ENCODE data around the gene CCR2. TPM values are rescaled to one million over a fixed set of nuclear protein-coding genes. Genes with fewer than 3 reads are reported as not detected.

The CCR2 gene
- total RNA-seq, 1 donor from 2014 or later: 15.8 TPM

DNA sequence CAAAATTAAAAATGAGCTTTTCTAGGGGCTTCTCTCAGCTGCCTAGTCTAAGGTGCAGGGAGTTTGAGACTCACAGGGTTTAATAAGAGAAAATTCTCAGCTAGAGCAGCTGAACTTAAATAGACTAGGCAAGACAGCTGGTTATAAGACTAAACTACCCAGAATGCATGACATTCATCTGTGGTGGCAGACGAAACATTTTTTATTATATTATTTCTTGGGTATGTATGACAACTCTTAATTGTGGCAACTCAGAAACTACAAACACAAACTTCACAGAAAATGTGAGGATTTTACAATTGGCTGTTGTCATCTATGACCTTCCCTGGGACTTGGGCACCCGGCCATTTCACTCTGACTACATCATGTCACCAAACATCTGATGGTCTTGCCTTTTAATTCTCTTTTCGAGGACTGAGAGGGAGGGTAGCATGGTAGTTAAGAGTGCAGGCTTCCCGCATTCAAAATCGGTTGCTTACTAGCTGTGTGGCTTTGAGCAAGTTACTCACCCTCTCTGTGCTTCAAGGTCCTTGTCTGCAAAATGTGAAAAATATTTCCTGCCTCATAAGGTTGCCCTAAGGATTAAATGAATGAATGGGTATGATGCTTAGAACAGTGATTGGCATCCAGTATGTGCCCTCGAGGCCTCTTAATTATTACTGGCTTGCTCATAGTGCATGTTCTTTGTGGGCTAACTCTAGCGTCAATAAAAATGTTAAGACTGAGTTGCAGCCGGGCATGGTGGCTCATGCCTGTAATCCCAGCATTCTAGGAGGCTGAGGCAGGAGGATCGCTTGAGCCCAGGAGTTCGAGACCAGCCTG, 17.8 kb downstream of the CCR2 start:
- TF ChIP-seq, protein P1, sequence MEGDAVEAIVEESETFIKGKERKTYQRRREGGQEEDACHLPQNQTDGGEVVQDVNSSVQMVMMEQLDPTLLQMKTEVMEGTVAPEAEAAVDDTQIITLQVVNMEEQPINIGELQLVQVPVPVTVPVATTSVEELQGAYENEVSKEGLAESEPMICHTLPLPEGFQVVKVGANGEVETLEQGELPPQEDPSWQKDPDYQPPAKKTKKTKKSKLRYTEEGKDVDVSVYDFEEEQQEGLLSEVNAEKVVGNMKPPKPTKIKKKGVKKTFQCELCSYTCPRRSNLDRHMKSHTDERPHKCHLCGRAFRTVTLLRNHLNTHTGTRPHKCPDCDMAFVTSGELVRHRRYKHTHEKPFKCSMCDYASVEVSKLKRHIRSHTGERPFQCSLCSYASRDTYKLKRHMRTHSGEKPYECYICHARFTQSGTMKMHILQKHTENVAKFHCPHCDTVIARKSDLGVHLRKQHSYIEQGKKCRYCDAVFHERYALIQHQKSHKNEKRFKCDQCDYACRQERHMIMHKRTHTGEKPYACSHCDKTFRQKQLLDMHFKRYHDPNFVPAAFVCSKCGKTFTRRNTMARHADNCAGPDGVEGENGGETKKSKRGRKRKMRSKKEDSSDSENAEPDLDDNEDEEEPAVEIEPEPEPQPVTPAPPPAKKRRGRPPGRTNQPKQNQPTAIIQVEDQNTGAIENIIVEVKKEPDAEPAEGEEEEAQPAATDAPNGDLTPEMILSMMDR (IDR thresholded peaks at IDR 0.05): no peak
- Histone ChIP-seq H3K27ac (peak overlapping the region; percentile 38), H3K27me3 (ENCODE audit: low read depth) (no peaks in the 10 kb centered on the region), H3K4me3 (peak overlapping the region; percentile 22), H3K36me3 (no peaks in the 10 kb centered on the region), H3K9me3 (no peaks in the 10 kb centered on the region), H3K4me1 (peaks cover 43% of the 10 kb centered on the region)
- no peak for DNase-seq
- ATAC-seq: no peak
- intact Hi-C loops (cut with DNase I): loop anchor here (10.0 kb wide), 1 partner anchor 287 kb away; no protein-coding TSS in a partner anchor

DNA sequence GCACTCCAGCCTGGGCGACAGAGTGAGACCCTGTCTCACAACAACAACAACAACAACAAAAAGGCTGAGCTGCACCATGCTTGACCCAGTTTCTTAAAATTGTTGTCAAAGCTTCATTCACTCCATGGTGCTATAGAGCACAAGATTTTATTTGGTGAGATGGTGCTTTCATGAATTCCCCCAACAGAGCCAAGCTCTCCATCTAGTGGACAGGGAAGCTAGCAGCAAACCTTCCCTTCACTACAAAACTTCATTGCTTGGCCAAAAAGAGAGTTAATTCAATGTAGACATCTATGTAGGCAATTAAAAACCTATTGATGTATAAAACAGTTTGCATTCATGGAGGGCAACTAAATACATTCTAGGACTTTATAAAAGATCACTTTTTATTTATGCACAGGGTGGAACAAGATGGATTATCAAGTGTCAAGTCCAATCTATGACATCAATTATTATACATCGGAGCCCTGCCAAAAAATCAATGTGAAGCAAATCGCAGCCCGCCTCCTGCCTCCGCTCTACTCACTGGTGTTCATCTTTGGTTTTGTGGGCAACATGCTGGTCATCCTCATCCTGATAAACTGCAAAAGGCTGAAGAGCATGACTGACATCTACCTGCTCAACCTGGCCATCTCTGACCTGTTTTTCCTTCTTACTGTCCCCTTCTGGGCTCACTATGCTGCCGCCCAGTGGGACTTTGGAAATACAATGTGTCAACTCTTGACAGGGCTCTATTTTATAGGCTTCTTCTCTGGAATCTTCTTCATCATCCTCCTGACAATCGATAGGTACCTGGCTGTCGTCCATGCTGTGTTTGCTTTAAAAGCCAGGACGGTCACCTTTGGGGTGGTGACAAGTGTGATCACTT, 18.8 kb downstream of the CCR2 start:
- Histone ChIP-seq H3K4me1 (peaks cover 41% of the 10 kb centered on the region), H3K9me3 (no peaks in the 10 kb centered on the region), H3K4me3 (peak overlapping the region; percentile 22), H3K27ac (no peak overlapping the region), H3K27me3 (ENCODE audit: low read depth) (no peaks in the 10 kb centered on the region), H3K36me3 (no peaks in the 10 kb centered on the region)
- ATAC-seq (peak; percentile 50 to 51), DNase-seq (no peak)
- TF ChIP-seq, protein P1 (IDR thresholded peaks at IDR 0.05): peak; percentile 63
- intact Hi-C loops (cut with DNase I): loop anchor here (10.0 kb wide), 1 partner anchor 288 kb away; no protein-coding TSS in a partner anchor

DNA sequence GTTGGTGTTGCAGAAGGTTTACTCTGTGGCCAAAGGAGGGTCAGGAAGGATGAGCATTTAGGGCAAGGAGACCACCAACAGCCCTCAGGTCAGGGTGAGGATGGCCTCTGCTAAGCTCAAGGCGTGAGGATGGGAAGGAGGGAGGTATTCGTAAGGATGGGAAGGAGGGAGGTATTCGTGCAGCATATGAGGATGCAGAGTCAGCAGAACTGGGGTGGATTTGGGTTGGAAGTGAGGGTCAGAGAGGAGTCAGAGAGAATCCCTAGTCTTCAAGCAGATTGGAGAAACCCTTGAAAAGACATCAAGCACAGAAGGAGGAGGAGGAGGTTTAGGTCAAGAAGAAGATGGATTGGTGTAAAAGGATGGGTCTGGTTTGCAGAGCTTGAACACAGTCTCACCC, 20.8 kb downstream of the CCR2 start:
- intact Hi-C loops (cut with DNase I): loop anchor here (10.0 kb wide), 1 partner anchor 290 kb away; no protein-coding TSS in a partner anchor
- Histone ChIP-seq H3K9me3 (no peaks in the 10 kb centered on the region), H3K4me3 (no peak overlapping the region), H3K36me3 (no peaks in the 10 kb centered on the region), H3K4me1 (peaks cover 37% of the 10 kb centered on the region), H3K27ac (no peak overlapping the region), H3K27me3 (ENCODE audit: low read depth) (no peaks in the 10 kb centered on the region)
- ATAC-seq (no peak), DNase-seq (no peak)
- TF ChIP-seq, protein P1 (IDR thresholded peaks at IDR 0.05): no peak

DNA sequence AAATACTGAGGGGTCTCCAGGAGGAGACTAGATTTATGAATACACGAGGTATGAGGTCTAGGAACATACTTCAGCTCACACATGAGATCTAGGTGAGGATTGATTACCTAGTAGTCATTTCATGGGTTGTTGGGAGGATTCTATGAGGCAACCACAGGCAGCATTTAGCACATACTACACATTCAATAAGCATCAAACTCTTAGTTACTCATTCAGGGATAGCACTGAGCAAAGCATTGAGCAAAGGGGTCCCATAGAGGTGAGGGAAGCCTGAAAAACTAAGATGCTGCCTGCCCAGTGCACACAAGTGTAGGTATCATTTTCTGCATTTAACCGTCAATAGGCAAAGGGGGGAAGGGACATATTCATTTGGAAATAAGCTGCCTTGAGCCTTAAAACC, 21.3 kb downstream of the CCR2 start:
- no peaks in the 10 kb centered on the region for H3K9me3 ChIP-seq
- no peak for ATAC-seq
- H3K36me3 ChIP-seq: no peaks in the 10 kb centered on the region
- TF ChIP-seq, protein P1 (IDR thresholded peaks at IDR 0.05): no peak
- H3K4me3 ChIP-seq: no peak overlapping the region
- DNase-seq: no peak
- H3K4me1 ChIP-seq: peaks cover 37% of the 10 kb centered on the region
- no peaks in the 10 kb centered on the region for H3K27me3 ChIP-seq (ENCODE audit: low read depth)
- no peak overlapping the region for H3K27ac ChIP-seq
- intact Hi-C loops (cut with DNase I): loop anchor here (10.0 kb wide), 1 partner anchor 290 kb away; no protein-coding TSS in a partner anchor

DNA sequence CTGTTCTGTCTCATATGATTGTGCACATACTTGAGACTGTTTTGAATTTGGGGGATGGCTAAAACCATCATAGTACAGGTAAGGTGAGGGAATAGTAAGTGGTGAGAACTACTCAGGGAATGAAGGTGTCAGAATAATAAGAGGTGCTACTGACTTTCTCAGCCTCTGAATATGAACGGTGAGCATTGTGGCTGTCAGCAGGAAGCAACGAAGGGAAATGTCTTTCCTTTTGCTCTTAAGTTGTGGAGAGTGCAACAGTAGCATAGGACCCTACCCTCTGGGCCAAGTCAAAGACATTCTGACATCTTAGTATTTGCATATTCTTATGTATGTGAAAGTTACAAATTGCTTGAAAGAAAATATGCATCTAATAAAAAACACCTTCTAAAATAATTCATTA, 21.9 kb downstream of the CCR2 start:
- intact Hi-C loops (cut with DNase I): loop anchor here (10.0 kb wide), 1 partner anchor 291 kb away; no protein-coding TSS in a partner anchor
- Histone ChIP-seq H3K36me3 (no peaks in the 10 kb centered on the region), H3K4me3 (no peak overlapping the region), H3K9me3 (no peaks in the 10 kb centered on the region), H3K27me3 (ENCODE audit: low read depth) (no peaks in the 10 kb centered on the region), H3K4me1 (peaks cover 37% of the 10 kb centered on the region), H3K27ac (no peak overlapping the region)
- ATAC-seq (no peak), DNase-seq (no peak)
- TF ChIP-seq, protein P1 (IDR thresholded peaks at IDR 0.05): no peak

Measured in lower lobe of right lung (tissue), 2 donors.